T-helper 2 cell treated with Interferon-gamma antibody and Interleukin-4, amounts not matched to agents 5 μg/mL and 100 μg/mL, for 36 hours (primary cell): Measurements from ENCODE around the gene SIGLEC9.

Experiments
- DNase-seq: peaks from one replicate; pipeline ENCODE4 v3.0.0; 2021; ENCODE audit warnings: low spot score
- H3K27ac Mint-ChIP-seq: one replicate; pipeline ENCODE4 v1.8.0; 2021; ENCODE audit warnings: mild to moderate bottlenecking, mixed read lengths
- H3K27me3 Mint-ChIP-seq: one replicate; pipeline ENCODE4 v1.8.0; 2021; ENCODE audit warnings: low read depth, mixed read lengths
- H3K36me3 Mint-ChIP-seq: one replicate; pipeline ENCODE4 v1.8.0; 2021; ENCODE audit warnings: low read depth, mixed read lengths
- H3K4me1 Mint-ChIP-seq: one replicate; pipeline ENCODE4 v1.8.0; 2021; ENCODE audit warnings: low read depth, mixed read lengths
- H3K4me3 Mint-ChIP-seq: one replicate; pipeline ENCODE4 v1.8.0; 2022; ENCODE audit warnings: mild to moderate bottlenecking, moderate library complexity, mixed read lengths
- H3K9me3 Mint-ChIP-seq: one replicate; pipeline ENCODE4 v1.8.0; 2021; ENCODE audit warnings: mixed read lengths

Gene SIGLEC9

DNA sequence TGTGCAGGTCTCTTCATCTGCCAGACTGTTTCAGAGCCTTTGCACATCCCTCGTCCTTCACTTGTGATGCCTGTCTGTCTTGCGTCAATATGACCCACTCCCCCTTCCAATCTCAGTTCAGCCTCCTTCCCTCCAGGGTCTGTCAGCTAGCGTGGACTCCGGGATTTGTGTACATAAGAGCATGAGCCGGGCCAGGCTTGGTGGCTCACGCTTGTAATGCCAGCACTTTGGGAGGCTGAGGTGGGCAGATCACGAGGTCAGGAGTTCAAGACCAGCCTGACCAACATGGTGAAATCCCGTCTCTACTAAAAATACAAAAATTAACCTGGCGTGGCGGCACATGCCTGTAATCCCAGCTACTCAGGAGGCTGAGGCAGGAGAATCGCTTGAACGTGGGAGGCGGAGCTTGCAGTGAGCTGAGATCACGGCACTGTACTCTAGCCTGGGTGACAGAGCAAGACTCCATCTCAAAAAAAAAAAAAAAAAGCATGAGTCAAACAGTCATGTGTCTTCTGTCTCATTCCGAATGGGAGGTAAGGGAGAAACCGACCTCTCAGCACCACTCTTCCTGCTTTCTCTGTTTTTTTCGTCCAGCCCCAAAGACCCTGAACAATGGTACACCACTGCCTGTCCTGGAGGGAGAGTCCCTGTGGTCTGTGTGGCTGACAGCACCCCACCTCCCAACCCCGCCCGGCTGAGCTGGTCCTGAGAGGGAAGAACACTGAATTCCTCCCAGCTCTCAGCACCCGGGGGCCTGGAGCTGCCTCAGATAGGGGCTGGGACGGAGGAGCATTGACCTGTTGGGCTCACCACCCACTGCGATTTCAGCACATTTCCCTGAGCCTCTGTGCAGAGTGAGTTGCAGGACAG, 2.4 kb upstream of the SIGLEC9 start:
- H3K9me3 Mint-ChIP-seq = no peaks in the 10 kb centered on the region
- peaks cover 48% of the 10 kb centered on the region for H3K4me1 Mint-ChIP-seq
- H3K36me3 Mint-ChIP-seq = no peaks in the 10 kb centered on the region
- H3K4me3 Mint-ChIP-seq = peak overlapping the region; percentile 45
- peak overlapping the region; percentile 60 for H3K27ac Mint-ChIP-seq
- no peak for DNase-seq
- peaks cover 3% of the 10 kb centered on the region for H3K27me3 Mint-ChIP-seq

- H3K4me1 Mint-ChIP-seq = peaks cover 52% of the 10 kb centered on the region
- DNase-seq = no peak
These were observed 1.3 kb upstream of the SIGLEC9 start for GRCh38 chr19:51123381-51123800.

GRCh38 chr19:51123802-51124201, 904 bp upstream of the SIGLEC9 start:
- H3K27me3 Mint-ChIP-seq = no peaks in the 10 kb centered on the region
- H3K36me3 Mint-ChIP-seq = no peaks in the 10 kb centered on the region
- peak overlapping the region; percentile 82 for H3K27ac Mint-ChIP-seq
- peaks cover 56% of the 10 kb centered on the region for H3K4me1 Mint-ChIP-seq
- DNase-seq = no peak
- peak overlapping the region; percentile 70 for H3K4me3 Mint-ChIP-seq
- H3K9me3 Mint-ChIP-seq = no peaks in the 10 kb centered on the region

More at GRCh38 chr19:51123381-51123800, 1.3 kb upstream of the SIGLEC9 start:
- no peaks in the 10 kb centered on the region for H3K27me3 Mint-ChIP-seq
- H3K4me3 Mint-ChIP-seq = peak overlapping the region; percentile 70
- H3K27ac Mint-ChIP-seq = peak overlapping the region; percentile 82
- no peaks in the 10 kb centered on the region for H3K9me3 Mint-ChIP-seq
- H3K36me3 Mint-ChIP-seq = no peaks in the 10 kb centered on the region

DNA sequence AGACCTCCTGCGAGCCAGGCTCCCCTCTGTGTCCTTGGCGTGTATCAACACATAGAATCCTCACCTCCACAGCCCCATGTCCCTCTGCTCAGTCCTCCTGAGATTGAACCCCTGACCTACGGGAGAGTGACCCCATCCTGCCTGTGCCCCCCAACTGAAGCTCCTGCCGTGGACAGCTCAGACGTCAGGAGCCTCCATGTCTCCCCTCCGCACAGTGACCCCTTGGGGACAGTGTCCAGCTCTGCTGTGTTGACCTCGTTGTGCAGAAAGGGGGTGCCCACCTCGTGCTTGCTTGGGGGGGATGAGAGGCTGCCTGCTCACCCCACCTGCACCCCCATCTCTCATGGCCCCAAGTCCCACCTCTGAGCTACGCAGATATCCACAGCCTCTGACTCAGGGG, 490 bp upstream of the SIGLEC9 start:
- H3K4me1 Mint-ChIP-seq = peaks cover 54% of the 10 kb centered on the region
- H3K4me3 Mint-ChIP-seq = peak overlapping the region; percentile 70
- no peaks in the 10 kb centered on the region for H3K27me3 Mint-ChIP-seq
- no peaks in the 10 kb centered on the region for H3K36me3 Mint-ChIP-seq
- no peak for DNase-seq
- H3K27ac Mint-ChIP-seq = peak overlapping the region; percentile 80
- H3K9me3 Mint-ChIP-seq = no peaks in the 10 kb centered on the region

DNA sequence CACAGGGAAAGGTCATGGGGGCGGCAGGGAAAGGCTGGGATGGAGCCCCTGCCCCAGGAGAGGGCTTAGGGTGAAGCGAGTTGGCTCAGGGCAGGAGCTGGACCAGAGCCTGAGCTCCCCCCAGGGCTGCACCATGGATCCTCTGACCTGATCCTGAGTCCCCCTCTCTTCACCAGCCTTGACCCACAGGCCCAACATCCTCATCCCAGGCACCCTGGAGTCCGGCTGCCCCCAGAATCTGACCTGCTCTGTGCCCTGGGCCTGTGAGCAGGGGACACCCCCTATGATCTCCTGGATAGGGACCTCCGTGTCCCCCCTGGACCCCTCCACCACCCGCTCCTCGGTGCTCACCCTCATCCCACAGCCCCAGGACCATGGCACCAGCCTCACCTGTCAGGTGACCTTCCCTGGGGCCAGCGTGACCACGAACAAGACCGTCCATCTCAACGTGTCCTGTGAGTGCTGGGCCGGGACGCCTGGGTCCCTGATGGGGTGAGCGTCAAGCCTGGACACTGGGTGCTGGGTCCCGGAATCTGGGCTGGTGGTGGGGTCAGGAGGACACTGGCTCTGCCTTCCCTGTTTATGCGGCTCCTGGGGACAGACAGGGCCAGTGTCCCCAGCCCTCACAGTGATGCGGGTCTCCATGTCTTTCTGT, 842 bp downstream of the SIGLEC9 start:
- Mint-ChIP-seq H3K27ac (no peak overlapping the region), H3K4me1 (peaks cover 55% of the 10 kb centered on the region), H3K27me3 (no peaks in the 10 kb centered on the region), H3K9me3 (no peaks in the 10 kb centered on the region), H3K36me3 (no peaks in the 10 kb centered on the region), H3K4me3 (no peak overlapping the region)
- DNase-seq = no peak

DNA sequence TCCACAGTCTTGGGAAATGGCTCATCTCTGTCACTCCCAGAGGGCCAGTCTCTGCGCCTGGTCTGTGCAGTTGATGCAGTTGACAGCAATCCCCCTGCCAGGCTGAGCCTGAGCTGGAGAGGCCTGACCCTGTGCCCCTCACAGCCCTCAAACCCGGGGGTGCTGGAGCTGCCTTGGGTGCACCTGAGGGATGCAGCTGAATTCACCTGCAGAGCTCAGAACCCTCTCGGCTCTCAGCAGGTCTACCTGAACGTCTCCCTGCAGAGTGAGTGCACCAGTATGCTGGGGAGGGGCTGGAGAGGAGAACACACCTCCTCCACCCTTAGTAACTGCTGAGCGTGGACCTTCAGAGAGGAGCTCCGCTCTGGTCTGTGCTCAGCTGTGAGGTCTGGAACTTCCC, 2.3 kb downstream of the SIGLEC9 start:
- Mint-ChIP-seq H3K36me3 (no peaks in the 10 kb centered on the region), H3K27me3 (no peaks in the 10 kb centered on the region), H3K4me1 (peaks cover 55% of the 10 kb centered on the region), H3K27ac (no peak overlapping the region), H3K9me3 (no peaks in the 10 kb centered on the region), H3K4me3 (no peak overlapping the region)
- DNase-seq = no peak

DNA sequence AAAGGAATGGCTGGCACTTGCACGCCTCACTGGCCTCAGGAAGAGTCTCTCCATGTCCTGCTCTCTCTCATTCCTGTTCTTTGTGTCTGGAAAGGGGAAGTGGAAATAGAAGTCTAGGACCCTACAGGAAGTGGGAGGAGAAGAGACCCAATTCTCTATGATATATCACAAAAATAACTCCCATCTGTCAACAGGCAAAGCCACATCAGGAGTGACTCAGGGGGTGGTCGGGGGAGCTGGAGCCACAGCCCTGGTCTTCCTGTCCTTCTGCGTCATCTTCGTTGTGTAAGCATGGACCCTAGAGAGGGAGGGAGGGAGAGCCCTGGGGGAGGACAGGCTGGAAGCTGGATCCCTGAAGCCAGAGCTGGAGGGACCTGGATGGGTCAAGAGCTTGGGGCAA, 3.0 kb downstream of the SIGLEC9 start:
- Mint-ChIP-seq H3K4me1 (peaks cover 54% of the 10 kb centered on the region), H3K4me3 (no peak overlapping the region)

GRCh38 chr19:51128227-51128626, 3.5 kb downstream of the SIGLEC9 start:
- H3K27ac Mint-ChIP-seq = no peak overlapping the region
- DNase-seq = no peak
- no peaks in the 10 kb centered on the region for H3K36me3 Mint-ChIP-seq
- H3K9me3 Mint-ChIP-seq = no peaks in the 10 kb centered on the region
- H3K27me3 Mint-ChIP-seq = no peaks in the 10 kb centered on the region
- no peak overlapping the region for H3K4me3 Mint-ChIP-seq
- H3K4me1 Mint-ChIP-seq = peaks cover 49% of the 10 kb centered on the region

More for the DNA sequence above, 3.0 kb downstream of the SIGLEC9 start:
- Mint-ChIP-seq H3K36me3 (no peaks in the 10 kb centered on the region), H3K27me3 (no peaks in the 10 kb centered on the region), H3K27ac (no peak overlapping the region), H3K9me3 (no peaks in the 10 kb centered on the region)
- DNase-seq = no peak

- H3K4me3 Mint-ChIP-seq = no peak overlapping the region
- DNase-seq = no peak
- no peaks in the 10 kb centered on the region for H3K9me3 Mint-ChIP-seq
- no peak overlapping the region for H3K27ac Mint-ChIP-seq
- peaks cover 3% of the 10 kb centered on the region for H3K27me3 Mint-ChIP-seq
- no peaks in the 10 kb centered on the region for H3K36me3 Mint-ChIP-seq
- peaks cover 35% of the 10 kb centered on the region for H3K4me1 Mint-ChIP-seq
These were observed 5.0 kb downstream of the SIGLEC9 start for GRCh38 chr19:51129716-51130115.

GRCh38 chr19:51131780-51132680, 7.3 kb downstream of the SIGLEC9 start:
- no peak for DNase-seq
- Mint-ChIP-seq H3K4me3 (peak overlapping the region; percentile 58), H3K27me3 (peaks cover 3% of the 10 kb centered on the region), H3K9me3 (no peaks in the 10 kb centered on the region), H3K36me3 (no peaks in the 10 kb centered on the region), H3K4me1 (peaks cover 30% of the 10 kb centered on the region), H3K27ac (peak overlapping the region; percentile 65)

DNA sequence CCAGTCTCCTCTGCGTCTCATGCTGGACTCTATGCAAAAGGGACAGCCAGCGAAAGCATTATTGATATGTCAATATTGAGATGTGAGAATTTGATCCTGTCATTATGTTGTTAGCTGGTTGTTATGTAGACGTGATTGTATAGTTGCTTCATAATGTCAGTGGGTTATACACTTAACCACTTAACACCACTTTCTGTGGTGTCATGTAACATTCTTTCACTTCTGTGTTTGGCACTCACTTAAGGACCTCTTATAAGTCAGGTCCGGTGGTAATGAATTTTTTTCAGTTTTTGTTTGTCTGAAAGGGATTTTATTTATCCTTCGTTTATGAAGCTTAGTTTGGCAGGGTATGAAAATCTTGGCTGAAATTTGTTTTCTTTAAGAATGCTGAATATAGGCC, 10.3 kb downstream of the SIGLEC9 start:
- H3K9me3 Mint-ChIP-seq = no peaks in the 10 kb centered on the region
- peaks cover 20% of the 10 kb centered on the region for H3K4me1 Mint-ChIP-seq
- H3K36me3 Mint-ChIP-seq = no peaks in the 10 kb centered on the region
- DNase-seq = no peak
- no peak overlapping the region for H3K27ac Mint-ChIP-seq
- H3K4me3 Mint-ChIP-seq = no peak overlapping the region
- peaks cover 12% of the 10 kb centered on the region for H3K27me3 Mint-ChIP-seq

DNA sequence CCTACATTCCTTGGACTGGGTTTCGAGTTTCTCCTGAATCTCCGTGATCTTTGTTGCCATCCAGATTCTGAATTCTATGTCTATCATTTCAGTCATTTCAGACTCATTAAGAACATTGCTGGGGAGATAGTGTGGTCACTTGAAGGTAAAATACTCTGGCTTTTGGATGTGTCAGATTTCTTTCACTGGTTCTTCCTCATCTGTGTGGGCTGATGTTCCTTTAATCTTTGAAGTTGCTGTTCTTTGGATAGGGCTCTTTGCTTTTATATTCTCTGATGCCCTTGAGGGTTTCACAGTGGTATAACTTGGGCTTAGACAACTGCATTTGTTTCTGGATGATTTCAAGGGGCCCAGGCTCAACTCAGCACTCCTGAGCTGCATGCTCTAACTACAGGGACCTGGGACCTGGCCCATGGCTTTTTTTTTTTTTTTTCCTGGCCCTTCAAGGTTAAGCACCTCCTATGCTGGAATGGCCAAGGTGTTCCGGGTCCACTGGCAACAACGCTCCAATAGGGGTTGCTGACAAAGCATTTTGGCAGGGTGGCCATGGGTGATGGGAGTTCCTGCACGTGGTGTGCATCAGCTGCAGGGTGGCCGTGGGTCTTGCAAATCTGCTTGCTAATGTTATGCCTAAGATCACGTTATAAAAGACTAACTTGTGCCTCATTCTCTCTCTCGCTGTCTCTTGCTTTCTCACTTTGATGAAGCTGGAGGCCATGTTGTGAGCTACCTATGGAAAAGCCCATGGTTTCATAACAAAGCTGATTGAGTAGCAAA, 11.5 kb downstream of the SIGLEC9 start:
- no peaks in the 10 kb centered on the region for H3K36me3 Mint-ChIP-seq

GRCh38 chr19:51136851-51137551, 12.3 kb downstream of the SIGLEC9 start:
- Mint-ChIP-seq H3K27ac (peak overlapping the region; percentile 27), H3K27me3 (peaks cover 20% of the 10 kb centered on the region), H3K4me3 (no peak overlapping the region), H3K9me3 (no peaks in the 10 kb centered on the region), H3K36me3 (no peaks in the 10 kb centered on the region), H3K4me1 (peaks cover 11% of the 10 kb centered on the region)
- no peak for DNase-seq

More for the DNA sequence above, 11.5 kb downstream of the SIGLEC9 start:
- Mint-ChIP-seq H3K4me1 (peaks cover 15% of the 10 kb centered on the region), H3K27ac (no peak overlapping the region), H3K27me3 (peaks cover 18% of the 10 kb centered on the region), H3K4me3 (no peak overlapping the region), H3K9me3 (no peaks in the 10 kb centered on the region)
- no peak for DNase-seq
